GM19395 (cell line): ENCODE measurements around the gene UBE3B.

Experiments used
- ATAC-seq: cut with Tn5 transposase; IDR thresholded peaks from one replicate; pipeline ENCODE4 v1.9.1; 2021; ENCODE audit warnings: mild to moderate bottlenecking, moderate library complexity; ENCODE audit not compliant: unreplicated experiment

The UBE3B gene

DNA sequence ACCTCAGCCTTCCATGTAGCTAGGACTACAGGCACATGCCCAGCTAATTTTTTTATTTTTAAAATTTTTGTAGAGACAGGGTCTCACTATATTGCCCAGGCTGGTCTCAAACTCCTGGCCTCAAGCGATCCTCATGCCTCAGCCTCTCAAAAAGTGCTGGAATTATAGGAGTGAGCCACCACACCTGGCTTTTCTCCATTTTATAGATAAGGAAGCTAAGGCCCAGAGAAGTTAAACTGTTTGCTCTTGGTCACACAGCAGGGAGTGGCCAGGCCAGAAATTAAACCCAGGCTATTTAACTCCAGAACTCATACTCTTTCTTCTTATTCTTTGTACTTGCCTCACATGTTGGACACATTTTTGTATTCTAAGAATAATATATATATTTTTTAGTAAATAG is 16.5 kb downstream of the UBE3B start:
- no peak for ATAC-seq

GRCh38 chr12:109494348-109494881 is 17.0 kb downstream of the UBE3B start:
- no peak for ATAC-seq

DNA sequence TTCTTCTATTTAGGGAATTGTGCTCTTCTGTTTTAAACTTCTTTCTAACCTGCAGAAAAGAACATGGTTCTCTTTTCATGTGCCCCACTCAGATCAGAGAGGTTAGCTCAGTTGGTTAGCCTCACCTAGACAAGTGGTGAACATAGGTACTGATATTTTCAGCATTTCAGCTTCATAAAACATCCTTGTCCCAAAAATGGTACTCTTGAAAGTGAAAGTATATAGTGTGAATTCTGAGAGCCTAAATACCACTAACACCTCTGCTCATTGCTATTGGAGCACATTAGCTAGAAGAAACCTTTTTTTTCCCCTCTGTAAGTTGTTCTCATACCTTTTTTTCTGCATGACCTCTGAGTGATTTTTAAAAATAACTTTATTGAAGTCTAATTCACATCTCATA is 17.6 kb downstream of the UBE3B start:
- ATAC-seq = no peak

DNA sequence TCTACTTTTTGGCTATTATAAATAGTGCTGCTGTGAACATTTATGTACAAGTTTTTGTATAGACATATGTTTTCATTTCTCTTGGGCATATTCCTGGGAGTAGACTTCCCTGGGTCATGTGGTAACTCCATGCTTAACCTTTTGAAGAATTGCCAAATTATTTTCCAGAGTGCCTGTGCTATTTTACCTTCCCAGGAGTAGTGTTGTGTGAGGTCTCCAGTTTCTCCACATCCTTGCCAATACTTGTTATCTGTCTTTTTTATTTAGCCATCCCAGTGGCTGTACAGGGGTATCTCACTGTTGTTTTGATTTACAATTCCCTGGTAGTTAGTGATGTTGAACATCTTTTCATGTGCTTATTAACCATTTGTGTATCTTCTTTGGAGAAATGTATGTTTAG is 18.9 kb downstream of the UBE3B start:
- no peak for ATAC-seq

GRCh38 chr12:109497675-109498074 is 20.2 kb downstream of the UBE3B start:
- no peak for ATAC-seq

- ATAC-seq = no peak
These were observed 23.2 kb downstream of the UBE3B start for GRCh38 chr12:109500406-109501185.

GRCh38 chr12:109501299-109501698 is 23.9 kb downstream of the UBE3B start:
- no peak for ATAC-seq

GRCh38 chr12:109502332-109502731 is 24.9 kb downstream of the UBE3B start:
- no peak for ATAC-seq

DNA sequence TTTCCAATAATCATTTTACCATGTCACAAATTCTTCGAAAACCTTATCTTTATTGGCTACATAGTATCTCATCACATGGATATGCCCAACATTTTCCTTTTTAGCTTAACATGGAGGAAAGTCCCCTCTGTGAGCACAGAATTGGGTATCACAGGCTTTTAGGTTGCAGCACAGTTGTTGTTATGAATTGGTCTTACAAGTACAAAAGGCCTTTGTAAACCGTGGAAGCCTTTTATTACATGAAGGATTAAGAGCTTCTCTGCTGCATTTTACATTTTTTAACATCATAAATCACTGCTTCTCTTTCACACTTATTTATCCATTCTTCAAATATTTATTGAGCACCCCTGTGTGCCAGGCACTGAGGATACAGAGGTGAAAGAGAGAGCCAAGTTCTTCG is 26.2 kb downstream of the UBE3B start:
- ATAC-seq = no peak

GRCh38 chr12:109504068-109504467 is 26.6 kb downstream of the UBE3B start:
- no peak for ATAC-seq

DNA sequence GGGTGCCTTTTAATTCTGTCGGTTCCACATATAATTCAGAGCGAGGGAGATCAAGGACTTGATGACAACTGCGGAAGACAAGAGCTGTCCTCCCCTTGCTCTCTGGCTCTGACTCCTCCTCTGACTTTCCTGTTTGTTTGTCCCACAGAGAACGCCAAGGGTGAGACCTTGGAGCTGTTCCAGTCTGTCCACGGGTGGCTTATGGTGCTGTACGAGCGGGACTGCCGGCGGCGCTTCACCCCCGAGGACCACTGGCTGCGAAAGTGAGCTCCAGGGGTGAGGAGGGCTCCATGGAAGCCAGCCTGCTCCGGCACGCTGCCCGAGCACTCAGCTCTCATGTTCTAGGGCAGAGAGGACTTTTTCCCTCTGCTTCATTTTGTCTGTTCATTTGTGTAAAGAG is 32.8 kb downstream of the UBE3B start:
- no peak for ATAC-seq

DNA sequence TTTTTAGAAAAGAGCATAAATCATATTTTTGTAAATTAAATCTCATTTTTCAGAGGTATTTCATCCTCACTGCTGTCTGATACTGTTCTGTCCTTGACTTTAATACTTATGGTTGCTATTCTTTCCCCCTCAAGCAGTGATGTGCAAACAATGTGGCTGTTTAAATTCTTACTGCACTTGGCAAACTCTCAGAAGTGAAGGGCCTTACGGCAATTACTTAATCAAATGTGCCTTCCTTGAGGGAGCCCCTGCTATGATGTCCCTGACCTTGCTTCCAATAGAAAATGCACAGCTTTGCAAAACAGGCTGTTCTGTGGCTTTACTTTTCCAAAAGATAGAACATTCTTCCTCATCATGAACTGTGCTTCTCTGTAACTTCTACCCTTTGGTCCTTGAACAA is 35.2 kb downstream of the UBE3B start:
- no peak for ATAC-seq

- no peak for ATAC-seq
These were observed 35.6 kb downstream of the UBE3B start for GRCh38 chr12:109513051-109513450.

DNA sequence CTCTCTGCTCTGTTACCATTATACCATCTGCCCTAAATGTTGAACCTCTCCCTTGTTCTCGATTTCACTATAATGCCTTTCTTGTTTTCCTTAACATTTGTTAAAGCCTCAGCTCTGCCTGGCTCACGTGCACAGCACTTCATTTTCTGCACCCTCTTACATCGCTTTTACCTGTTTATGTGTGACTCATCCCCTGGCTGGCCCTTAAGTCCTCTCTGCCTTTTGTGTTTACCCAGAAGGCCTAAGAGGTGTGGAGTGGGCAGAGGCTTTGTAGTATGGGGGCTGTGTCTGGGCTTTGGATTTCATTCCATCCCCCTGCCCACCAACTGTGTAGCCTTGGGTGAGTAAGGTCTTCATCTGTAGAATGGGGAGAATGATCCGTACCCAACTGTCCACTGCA is 36.5 kb downstream of the UBE3B start:
- no peak for ATAC-seq

DNA sequence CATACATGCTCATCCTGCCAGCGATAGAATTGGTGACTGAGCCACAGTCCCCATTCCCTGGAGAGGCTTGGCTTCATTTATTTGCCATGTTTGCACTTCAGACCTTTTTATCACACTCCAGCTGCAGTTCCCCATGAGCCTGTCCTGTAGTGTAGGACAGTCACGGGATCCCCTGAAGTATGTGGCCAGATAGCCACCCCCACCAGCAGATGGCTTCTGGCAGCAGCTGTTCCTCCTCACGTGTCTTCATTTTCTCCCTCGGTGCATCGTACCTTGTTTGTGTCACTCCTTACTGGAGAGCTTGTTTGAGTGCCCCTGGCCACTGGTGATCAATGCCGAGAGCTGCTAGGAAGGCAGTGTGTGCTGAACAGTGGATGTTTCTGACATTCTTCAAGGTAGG is 40.2 kb downstream of the UBE3B start:
- no peak for ATAC-seq

DNA sequence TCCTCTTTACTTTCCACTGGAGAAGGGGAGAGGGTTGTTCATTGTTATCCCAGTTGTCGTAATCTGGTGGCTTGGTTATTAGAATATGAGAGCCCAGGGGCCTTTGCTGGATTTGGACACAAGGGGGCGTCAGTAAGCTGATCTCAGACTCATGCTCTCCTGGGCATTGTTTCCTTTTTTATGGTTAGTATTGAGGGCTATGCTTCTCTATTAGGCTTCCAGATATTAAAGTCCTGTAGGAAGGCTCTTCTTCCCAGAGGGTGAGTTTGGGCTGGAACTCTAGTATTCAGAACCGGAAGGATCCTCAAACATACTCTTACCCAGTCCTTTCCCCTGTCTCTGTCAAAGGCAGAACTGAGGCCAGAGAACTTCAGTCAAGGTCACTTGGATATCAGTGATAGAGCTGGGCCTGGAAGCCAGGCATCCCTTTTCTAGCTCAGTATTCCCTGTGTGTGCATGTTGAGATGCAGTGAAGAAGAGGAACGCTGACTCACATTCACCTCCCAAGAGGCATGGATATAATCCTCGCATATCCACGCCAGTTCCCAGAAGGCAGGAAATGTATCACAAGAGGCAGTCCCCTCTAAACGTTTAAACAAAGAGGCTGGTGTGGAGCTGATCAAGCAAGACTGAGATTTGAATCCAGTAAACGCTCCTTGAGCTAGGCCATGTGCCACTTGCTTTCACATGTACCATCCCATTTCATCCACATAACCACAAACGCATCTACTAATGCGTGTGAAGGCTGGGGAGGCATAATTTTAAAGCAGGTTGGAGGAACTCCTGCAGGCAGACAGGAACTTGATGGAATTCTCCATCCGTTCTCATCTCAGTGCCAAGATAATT is 41.6 kb downstream of the UBE3B start:
- ATAC-seq = no peak

GRCh38 chr12:109519787-109520186 is 42.4 kb downstream of the UBE3B start:
- ATAC-seq = no peak

- ATAC-seq = no peak
These were observed 44.4 kb downstream of the UBE3B start for GRCh38 chr12:109521831-109522230.

DNA sequence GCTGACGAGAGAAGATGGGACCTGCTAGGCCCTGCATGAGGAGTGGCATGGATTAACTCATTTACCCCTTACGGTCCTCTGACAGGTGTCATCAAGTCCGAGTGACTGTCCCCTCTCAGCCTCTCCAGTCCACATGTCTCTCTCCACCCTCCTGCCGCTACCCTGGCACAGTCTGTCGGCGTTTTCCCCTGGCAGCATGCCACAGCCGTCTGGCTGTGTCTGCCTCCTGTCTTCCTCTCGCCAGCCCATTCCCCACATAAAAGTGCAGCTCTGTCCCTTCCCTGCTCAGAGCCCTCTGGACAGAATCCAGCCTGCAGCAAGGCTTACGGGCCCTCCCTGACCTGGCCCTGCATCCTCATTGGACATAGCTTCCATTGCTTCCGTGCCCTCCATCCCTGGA is 45.6 kb downstream of the UBE3B start:
- no peak for ATAC-seq

DNA sequence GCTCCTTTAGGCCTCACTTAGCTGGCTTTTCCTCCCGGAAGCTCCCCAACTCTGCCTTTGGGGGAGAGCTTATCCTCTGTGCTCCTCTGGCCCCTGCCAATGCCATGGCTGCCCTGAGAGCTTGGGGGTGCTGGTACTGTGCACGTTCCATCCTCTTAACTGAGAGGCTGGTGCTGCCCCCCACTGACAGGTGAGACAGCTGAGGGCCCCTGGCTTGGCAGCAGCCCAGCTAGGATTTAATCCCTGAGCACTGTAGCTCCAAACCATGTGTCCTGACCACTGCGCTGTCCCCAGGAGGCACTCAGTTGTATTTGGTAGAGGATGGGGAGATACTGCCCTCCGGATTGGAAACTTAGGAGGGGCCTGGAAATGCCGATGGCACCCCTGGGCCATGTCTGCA is 46.1 kb downstream of the UBE3B start:
- no peak for ATAC-seq

GRCh38 chr12:109524466-109525278 is 47.2 kb downstream of the UBE3B start:
- ATAC-seq = no peak
